GM19239 (cell line): Measurements from ENCODE around the gene OTOP3.
"Not testable (repeated sequence)": the region's sequence is repeated elsewhere in the genome, so short reads cannot be mapped to it uniquely, and the experiment has no call there.

Source experiments
- DNase-seq: peaks from one replicate; pipeline ENCODE4 v3.0.0; 2011; ENCODE audit warnings: low spot score; ENCODE audit not compliant: insufficient read length
- FAIRE-seq: peaks from 2 replicates; lab custom pipeline; 2011; peaks lifted over from hg19 to GRCh38; lab: Jason Lieb, UNC

OTOP3 gene

DNA sequence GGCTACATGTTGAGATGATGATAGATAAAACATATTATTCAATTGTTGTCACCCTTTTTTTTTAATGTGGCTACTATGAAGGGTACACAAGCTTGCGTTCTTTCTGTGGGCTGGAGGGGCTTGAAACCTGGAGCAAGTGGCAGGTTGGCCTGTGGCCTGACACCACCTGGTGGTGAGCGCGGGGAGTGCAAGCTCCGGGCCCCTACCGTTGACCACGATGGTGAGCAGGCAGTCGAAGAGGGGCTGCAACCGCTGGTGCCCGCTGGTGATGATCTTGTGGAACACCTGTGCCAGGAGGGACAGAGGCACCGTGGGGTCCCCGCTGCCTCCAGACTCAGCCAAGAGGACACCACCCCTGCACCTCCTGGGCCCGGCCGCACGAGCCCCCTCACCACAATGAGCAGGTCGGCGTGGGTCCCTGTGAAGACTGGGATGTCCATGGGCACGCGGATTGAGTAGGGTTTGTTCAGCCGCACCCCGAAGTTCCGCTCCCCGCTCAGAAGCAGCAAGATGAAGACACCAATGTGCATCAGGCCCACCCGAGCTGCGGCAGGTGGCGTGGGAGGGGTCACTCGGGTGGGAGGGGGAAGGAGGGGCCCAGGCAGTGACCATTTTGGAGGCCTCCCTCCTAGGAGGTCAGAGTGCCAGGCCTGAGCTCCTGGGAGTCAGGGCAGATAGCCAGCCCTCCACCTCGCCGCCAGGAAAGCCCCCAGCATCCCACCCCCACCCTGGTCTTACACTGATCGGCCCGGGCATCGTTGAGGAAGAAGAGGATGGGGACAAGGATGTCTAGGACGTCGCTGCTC lies 22.4 kb downstream of the OTOP3 start:
- peak; percentile 82 for DNase-seq
- FAIRE-seq, result peak; percentile 66

DNA sequence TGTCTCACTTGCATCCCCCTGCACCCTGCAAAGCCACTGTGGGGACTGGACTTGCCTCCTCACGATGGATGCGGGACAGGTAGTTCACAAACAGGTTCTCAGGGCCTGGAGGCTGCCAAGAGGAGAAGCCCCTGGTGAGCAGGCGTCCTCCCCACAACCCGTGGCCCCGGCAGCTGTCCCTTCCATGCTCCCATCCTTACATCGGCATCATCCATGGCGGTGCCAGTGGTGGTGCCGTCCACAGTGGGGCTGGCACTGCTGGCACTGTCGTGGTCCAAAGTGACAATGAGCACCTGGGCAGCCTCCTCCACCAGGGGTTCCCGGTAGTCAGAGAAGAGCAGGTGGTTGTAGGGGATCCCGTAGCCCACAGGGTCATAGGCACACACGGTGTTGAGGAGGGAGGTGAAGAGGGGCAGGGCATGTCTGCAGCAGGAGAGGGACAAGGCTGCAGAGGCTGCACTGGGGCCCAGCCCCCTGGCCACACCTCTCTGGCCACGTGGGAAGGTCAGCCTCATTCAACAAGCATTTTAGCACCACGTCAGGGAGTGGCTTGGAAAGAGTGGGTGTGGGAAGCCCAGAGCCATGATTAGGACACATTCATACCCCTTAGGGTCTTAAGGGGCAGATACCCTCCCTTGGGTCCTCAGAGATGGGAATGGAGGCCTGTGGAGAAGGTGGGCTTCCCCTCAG lies 24.3 kb downstream of the OTOP3 start:
- DNase-seq (no peak), FAIRE-seq (no peak)

DNA sequence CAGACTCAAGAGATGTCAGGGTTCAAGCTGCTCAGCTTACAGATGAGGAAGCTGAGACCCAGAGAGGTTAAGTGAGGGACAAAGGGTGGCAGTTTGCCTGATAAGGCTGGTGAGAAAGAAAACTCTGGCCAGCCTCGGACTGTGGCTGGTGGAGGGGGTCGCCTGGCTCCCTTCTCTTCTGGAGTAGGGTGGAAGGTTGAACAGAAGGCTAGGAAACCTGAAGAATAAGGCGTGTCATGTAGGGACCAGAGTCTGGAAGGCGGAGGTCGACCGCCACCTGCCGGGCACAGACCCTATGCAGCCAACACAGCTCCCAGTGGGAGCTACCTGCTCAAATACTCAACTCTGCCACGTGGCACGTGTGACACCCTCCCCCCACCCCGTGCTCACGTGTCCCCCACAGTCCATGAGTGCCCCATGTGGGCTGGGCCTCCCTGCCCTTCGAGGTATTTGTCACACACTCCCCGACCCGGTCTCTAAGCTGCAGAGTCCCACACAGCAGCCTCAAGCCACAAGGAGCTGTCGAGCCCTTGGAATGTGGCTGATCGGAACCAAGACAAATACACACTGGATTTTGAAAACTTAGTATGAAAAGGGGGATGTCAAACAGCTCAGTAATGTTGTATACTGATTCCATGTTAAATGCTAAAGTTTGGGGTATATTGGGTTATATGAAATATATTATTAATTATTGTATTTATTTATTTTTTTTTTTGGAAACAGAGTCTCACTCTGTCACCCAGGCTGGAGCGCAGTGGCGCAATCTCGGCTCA lies 25.1 kb downstream of the OTOP3 start:
- DNase-seq (peak; percentile 67), FAIRE-seq (peak; percentile 80)

DNA sequence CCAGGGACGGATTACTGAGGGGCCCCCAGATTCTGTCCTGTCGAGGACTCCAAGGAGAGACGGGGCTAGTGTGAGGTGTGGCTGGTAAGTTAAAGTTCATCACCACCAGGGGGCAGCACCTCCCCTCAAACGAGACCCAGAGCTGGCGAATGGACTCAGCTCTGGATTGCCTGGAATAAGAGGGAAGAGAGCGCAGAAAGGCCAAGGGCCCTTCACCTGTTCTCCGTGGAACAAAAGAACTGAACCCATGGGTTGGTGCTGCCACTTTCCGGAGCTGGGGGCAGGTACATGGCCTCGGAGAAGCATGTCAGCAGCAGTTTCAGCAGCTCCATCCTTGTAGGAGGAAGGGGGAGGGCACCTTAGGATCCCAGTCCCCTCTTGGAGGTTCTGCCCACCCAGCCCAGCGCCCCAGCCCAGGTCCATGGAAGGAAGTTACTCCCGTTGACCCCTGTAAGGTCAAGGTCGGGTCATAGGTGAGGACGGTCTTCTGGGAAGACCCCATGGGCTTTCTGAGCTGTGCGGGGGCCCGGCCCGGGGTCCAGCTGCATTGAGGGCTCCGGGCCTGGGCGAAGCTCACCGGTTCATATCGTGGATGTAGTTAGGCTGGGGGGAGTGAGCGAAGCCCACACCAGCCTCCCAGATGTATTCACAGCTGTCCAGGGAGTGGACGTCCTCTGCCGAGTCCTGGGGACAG lies 26.1 kb downstream of the OTOP3 start:
- FAIRE-seq (peak; percentile 79), DNase-seq (peak; percentile 90)

DNA sequence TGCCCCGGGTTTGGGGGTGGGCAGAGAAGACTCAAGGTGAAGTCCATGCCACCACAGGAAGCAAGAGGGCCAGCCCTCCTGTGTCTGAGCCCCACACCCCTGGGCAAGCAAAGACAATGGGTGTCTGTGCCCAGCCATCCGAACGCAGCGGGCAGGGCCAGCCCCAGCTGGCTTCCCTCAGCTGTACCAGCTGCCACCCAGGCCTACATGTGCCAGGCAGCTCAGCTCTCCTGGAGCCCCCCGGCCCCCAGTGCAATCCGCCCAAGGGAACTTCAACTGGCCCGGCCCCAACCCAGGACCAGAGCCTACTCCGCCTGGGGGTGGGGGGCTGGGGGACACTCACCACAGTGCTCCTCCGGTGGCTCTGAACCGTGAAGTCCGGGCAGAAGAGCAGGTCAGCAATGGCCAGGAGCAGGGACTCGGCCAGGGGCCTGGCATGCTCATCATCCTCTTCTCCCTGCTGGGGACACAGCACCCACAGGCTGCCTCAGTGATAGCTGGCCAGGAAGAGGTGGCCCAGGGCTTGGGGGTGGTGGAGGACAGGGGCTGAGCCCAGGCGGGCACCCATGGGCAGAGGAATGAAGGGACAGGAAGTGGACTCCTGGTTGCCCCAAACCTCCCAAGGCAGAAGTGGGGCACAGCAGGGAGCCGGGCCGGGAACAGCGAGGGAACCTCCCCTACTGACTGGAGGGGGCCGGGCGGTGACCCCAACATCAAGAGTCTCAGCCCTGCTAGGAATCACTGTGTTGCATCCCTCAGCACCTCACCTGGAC lies 27.1 kb downstream of the OTOP3 start:
- FAIRE-seq, result no peak

DNA sequence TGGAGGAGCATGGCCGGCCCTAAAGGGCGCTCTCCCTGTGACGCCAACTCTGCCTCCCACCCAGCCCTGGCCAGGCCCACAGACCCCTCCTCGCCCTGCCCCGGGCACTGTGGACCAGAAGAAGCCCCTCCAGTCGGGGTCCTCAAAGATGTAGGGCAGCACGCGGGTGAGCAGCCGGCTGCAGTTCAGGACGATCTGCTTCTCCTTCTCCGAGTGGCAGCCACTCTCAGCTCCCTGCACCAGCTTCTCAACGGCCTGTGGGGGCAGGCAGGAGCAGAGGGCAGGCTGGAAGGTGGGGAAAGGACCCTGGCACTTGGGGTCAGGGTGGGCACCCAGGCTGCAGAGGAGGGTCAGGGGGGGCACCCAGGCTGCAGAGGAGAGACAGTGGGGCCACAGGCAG lies 28.0 kb downstream of the OTOP3 start:
- no peak for DNase-seq

More for the DNA sequence above, 27.1 kb downstream of the OTOP3 start:
- no peak for DNase-seq

DNA sequence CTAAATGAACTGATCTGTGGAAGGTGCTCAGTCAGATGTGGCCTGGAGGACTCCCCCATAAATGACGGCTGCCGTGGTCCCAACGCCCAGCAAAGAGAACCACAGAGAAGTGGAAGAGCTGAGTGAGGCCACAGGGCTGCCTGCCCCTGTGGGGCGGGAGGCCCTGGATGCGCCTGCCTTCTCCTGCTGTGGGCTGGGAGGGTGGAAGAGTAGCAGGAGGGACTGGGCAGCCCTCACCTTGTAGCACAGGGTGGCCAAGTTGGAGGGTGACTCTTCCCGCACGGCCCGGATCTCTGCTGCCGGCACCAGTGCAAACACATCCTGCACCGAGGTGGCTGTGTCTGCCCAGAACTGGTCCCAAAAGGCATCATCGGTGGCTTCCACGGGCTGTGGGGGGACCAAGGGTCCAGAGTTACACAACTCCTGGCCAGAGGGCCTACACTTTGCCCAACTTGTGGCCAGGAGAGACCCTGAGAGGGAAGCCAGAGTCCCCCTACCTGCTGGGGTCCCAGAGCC lies 28.6 kb downstream of the OTOP3 start:
- no peak for DNase-seq

More for the DNA sequence above, 28.0 kb downstream of the OTOP3 start:
- no peak for FAIRE-seq

DNA sequence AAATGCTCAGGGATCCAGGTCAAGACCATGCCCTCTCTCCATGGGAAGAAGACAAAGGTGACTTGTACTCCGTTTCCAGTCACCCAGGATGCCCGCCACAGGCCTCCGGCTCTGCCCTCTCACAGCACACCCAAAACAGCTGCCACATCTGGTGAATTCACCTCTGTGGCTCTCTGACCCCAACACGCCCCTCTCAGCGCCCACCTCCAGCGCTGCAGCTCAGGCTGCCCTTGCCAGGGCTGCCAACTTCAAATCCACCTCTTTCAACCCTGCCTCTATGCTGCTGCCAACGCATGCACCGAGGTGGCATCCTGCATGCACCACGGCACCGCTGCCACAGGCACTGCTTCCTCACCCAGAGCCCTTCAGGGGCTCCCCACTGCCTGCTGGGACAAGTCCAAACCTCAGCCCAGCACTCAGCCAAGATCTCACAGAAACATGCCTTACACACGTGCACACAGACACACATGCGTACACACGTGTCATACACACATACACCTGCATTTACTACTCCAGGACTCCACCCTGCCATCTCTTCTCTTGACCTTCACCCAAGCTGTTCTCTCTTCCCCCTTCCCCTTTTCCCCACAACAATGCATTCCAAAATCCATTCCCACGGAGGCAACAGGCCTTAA lies 29.4 kb downstream of the OTOP3 start:
- DNase-seq, result no peak
- FAIRE-seq, result no peak

More for the DNA sequence above, 28.6 kb downstream of the OTOP3 start:
- FAIRE-seq, result no peak

DNA sequence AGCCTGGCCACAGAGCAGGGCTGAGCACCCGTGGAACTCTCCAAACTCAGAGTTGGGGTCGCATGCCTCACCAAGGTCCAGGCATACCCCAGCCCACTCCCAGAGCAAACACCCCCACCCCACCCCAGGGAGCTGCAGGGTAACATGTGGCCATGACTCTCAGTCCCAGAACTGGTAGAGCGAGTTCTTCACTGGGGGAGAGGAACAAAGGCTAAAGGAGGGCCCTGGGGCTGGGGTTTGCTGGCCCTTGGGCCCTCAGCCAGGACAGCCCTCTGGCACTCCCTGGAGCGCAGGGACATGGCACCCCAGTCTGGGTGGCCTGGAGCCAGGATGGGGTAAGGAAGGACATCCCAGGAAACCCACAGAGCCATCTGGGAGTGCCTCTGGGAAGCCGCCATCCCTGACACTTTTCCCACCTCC lies 32.7 kb downstream of the OTOP3 start:
- DNase-seq (no peak), FAIRE-seq (no peak)

DNA sequence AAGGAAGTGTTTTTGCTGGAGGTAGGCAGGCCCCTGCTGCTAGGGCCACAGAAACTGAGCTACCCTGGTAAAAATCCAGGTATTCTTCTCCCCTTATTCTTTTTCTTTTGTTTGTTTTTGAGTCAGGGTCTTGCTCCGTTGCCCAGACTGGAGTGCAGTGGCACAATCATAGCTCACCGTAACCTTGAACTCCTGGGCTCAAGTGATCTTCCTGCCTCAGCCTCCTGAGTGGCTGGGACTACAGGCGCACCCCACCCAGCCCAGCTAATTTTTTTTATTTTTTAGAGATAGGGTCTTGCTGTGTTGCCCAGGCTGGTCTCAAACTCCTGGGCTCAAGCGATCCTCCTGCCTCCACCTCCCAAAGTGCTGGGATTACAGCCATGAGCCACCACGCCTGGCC lies 33.8 kb downstream of the OTOP3 start:
- DNase-seq, FAIRE-seq: not testable (repeated sequence)

DNA sequence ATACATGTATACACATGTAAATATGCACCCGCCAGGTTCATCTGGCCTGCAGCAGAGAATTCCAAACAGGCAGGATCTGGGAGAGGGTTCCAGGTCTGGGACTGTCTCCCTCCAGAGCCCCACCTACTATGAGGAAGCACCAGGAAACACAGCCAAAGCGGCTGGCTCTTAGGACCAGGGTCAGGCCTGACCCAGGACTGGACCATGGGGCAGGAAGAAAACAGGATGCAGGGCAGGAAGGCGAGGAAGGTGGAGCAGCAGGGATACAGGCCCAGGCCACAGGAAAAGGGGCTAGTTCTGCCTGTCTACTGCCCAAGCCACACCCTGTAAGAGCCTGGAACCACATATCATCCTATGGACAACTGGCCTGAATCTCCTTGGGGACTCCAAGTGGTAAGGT lies 34.7 kb downstream of the OTOP3 start:
- DNase-seq (no peak), FAIRE-seq (no peak)

DNA sequence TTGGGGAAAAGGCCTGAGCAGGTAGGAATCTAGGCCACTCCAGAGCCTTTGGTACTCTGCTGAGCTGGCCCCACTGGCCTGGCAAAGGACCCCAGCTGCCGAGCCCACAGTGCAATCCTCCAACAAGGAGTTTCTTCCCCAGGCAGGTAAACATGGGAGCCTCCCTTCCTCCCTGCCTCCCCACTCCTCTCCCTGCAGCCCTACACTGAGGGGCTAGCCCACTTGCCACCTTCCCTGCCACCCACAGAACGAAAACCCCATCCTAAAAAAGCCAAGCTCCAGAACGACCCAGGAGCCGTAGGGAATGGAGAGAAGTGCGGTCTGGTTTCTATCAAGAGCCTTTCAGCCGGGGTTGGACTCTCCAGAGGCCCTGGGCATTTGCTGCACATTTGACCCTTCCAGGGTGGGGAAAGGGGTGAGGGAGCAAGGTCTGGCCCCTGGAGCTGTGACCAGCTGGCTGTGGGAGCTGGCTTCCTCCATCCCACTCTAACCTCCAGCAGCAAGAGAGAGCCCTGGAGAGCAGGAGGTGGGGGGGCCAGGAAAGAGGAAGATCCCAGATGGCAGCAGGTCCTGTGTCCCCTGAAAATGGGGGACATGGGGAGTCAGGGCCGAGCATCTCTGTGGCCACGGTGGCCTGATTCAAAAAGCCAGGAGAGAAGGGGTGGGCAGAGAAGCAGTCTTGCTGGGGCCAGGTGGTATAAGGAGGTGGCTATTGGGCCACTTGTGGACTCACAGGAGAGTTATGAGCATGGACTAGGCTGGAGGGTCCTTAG lies 35.6 kb downstream of the OTOP3 start:
- no peak for FAIRE-seq
- no peak for DNase-seq

DNA sequence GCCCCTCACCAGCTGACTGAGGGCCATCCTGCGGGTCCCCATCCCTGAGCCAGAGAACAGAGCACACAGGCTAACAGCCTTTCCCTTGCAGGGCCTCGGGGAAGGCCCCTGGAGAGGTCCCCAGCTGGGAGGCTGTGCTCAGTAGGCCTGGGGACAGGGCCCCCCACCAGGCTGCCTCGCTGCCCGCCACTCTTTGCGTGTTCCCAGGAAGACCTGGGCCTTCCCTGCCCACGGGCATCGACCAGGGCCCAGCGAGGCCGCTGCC lies 36.1 kb downstream of the OTOP3 start:
- no peak for FAIRE-seq
- no peak for DNase-seq

DNA sequence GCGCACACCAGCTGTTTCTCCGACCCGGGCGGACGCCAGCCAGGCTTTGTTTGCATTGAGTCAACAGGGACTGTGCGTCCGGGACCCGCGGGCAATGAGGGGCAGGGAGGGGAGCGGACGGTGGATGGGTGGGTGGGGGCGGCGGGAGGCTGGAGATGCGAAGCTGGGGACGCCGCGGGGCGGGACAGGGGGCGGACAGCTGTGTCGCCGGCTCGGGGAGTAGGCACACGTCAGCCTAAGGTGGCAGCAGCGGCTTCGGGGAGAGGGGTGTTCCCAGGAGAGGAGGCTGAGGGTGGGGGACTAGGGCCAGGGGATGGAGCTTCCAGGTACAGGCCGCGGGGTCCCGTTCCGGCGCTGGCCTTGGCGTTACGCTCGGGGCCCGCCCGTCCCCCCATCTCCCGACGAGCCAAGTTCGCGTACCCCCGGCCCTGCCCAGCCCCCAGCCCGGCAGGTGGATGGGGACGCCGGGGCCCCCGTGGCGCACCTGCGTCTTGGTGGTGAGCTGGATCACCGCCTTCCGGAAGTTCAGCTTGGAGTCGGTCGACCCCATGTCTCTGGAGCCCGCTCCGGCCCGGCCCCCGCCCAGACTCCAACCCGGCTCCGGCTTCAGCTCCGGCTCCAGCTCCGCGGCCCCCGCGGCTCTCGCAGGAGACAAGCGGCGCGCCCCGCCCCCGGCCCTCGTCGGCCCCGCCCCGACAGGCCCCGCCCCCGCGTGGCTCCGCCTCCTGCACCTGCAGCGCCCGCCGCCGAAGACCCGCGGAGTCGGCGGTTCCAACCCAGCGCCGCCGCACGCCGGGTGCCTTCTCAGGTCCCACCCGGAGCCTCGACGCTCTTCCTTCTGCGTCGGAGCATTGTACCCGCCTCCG lies 36.6 kb downstream of the OTOP3 start, which contains the start of gene HID1:
TSS of gene HID1 (minus strand) at position 653 of the 866 bp plus-strand sequence. CDS start at position 550, 103 bp downstream.
- DNase-seq (peak; percentile 78), FAIRE-seq (no peak)

DNA sequence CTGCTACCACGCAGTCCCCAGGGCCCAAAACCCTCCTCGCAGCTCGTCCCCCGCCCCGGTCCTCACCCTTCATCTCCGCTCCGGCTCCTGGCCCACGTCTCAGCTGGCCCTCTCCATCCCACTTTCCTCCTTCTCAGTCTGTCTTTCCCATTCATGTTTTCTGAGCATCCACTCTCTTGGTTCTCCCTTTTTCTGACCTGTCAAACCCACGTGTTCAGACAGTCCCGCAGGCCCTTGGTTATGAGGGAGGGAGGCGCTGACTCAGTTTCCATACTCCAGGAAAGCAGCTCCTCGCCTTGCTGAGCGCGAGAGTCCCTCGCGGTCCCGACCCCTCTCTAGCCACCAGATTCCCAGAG lies 37.3 kb downstream of the OTOP3 start:
- FAIRE-seq, result peak; percentile 57
- DNase-seq, result no peak

DNA sequence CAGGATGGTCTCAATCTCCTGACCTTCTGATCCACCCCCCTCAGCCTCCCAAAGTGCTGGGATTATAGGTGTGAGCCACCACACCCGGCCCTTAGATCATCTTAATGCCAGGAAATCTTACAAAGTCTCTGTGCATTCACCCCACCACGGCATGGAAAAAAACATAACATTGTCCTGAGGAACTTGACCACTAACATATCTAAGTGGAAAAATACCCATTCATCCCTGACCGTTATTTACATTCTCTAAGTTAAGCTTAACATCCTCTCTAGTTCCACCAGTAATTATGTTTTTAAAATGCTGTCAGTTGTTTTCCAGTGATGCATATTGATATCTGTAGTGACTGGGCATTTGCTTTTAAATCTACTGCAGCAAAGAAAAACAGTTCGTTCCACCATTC lies 40.2 kb downstream of the OTOP3 start:
- FAIRE-seq (no peak), DNase-seq (no peak)

DNA sequence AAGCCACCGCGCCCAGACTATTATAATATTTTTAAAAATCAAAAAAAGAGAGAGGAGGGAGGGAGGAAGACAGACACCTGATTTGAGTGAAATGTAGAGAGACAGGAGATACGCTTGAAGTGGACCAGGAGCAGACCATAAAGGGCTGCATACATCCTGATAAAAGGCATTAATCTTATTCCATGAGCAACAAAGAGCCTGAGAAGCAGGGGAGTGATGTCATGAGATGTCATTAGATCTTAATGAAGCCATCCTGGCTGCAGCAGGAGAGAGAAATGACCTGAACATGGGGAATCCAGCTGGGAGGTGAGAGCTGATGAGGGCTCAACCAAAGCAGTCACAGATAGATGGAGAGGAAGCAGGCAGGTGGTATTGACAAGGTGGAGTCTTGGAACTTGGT lies 42.1 kb downstream of the OTOP3 start:
- no peak for FAIRE-seq

More for the DNA sequence above, 42.1 kb downstream of the OTOP3 start:
- no peak for DNase-seq
